Parathyroid adenoma (tissue), 2 donors: ENCODE measurements around the gene NTN5.

Experiments
- H2AFZ ChIP-seq: fragments of 300-600 bp; sonication (generic); one replicate; pipeline ENCODE4 v1.7.0; 2017; ENCODE audit warnings: antibody characterized with exemption, mild to moderate bottlenecking
- H3K27ac ChIP-seq: fragments of 300-600 bp; sonication (generic); one replicate; pipeline ENCODE4 v1.7.0; 2017
- H3K27me3 ChIP-seq: fragments of 300-600 bp; sonication (generic); one replicate; pipeline ENCODE4 v1.7.0; 2017; ENCODE audit warnings: low read length; ENCODE audit not compliant: control insufficient read depth, insufficient read depth
- H3K36me3 ChIP-seq: fragments of 300-600 bp; sonication (generic); one replicate; pipeline ENCODE4 v1.7.0; 2017; ENCODE audit warnings: low read length; ENCODE audit not compliant: control insufficient read depth, insufficient read depth
- H3K4me1 ChIP-seq: fragments of 300-600 bp; sonication (generic); one replicate; pipeline ENCODE4 v1.7.0; 2017; ENCODE audit warnings: control low read depth
- H3K4me2 ChIP-seq: fragments of 300-600 bp; sonication (generic); one replicate; pipeline ENCODE4 v1.7.0; 2017; ENCODE audit warnings: low read length
- H3K4me3 ChIP-seq: fragments of 300-600 bp; sonication (generic); one replicate; pipeline ENCODE4 v1.7.0; 2017; ENCODE audit warnings: low read depth, low read length
- H3K79me2 ChIP-seq: fragments of 300-600 bp; sonication (generic); one replicate; pipeline ENCODE4 v1.7.0; 2017; ENCODE audit warnings: control low read depth
- H3K9ac ChIP-seq: fragments of 300-600 bp; sonication (generic); one replicate; pipeline ENCODE4 v1.7.0; 2017; ENCODE audit warnings: mild to moderate bottlenecking
- H3K9me3 ChIP-seq: fragments of 300-600 bp; sonication (generic); one replicate; pipeline ENCODE4 v1.7.0; 2017; ENCODE audit warnings: low read length; ENCODE audit not compliant: control insufficient read depth
- CTCF ChIP-seq: fragments of 300-600 bp; sonication (generic); IDR thresholded peaks from one replicate; pipeline ENCODE4 v1.7.0; 2017; ENCODE audit warnings: antibody characterized with exemption, mild to moderate bottlenecking
- donor health status: primary hyperparathyroidism.

Gene NTN5

GRCh38 chr19:48630296-48631063 is 42.3 kb downstream of the NTN5 start:
- TF ChIP-seq CTCF, result peak; percentile 31
- no peak overlapping the region for H2AFZ ChIP-seq
- H3K4me3 ChIP-seq, result no peak overlapping the region
- no peaks in the 10 kb centered on the region for H3K36me3 ChIP-seq
- H3K9me3 ChIP-seq, result no peaks in the 10 kb centered on the region
- H3K4me2 ChIP-seq, result no peak overlapping the region
- H3K9ac ChIP-seq, result no peak overlapping the region
- no peaks in the 10 kb centered on the region for H3K27me3 ChIP-seq
- peak overlapping the region; percentile 75 for H3K27ac ChIP-seq
- no peaks in the 10 kb centered on the region for H3K79me2 ChIP-seq
- H3K4me1 ChIP-seq, result peaks cover 44% of the 10 kb centered on the region

GRCh38 chr19:48629599-48630295 is 43.1 kb downstream of the NTN5 start:
- no peak overlapping the region for H3K9ac ChIP-seq
- H3K9me3 ChIP-seq, result no peaks in the 10 kb centered on the region
- H3K4me2 ChIP-seq, result no peak overlapping the region
- no peak overlapping the region for H3K4me3 ChIP-seq
- no peak overlapping the region for H2AFZ ChIP-seq
- H3K27me3 ChIP-seq, result no peaks in the 10 kb centered on the region
- no peaks in the 10 kb centered on the region for H3K36me3 ChIP-seq
- H3K4me1 ChIP-seq, result peaks cover 40% of the 10 kb centered on the region
- no peak overlapping the region for H3K27ac ChIP-seq
- TF ChIP-seq CTCF, result no peak
- H3K79me2 ChIP-seq, result no peaks in the 10 kb centered on the region

GRCh38 chr19:48629297-48629598 is 43.6 kb downstream of the NTN5 start:
- Histone ChIP-seq H3K36me3 (no peaks in the 10 kb centered on the region), H3K4me2 (no peak overlapping the region), H3K9me3 (no peaks in the 10 kb centered on the region), H3K4me3 (no peak overlapping the region), H3K27me3 (no peaks in the 10 kb centered on the region), H2AFZ (no peak overlapping the region), H3K27ac (no peak overlapping the region), H3K9ac (no peak overlapping the region), H3K79me2 (no peaks in the 10 kb centered on the region), H3K4me1 (peaks cover 39% of the 10 kb centered on the region)
- TF ChIP-seq CTCF, result no peak

GRCh38 chr19:48628486-48629296 is 44.1 kb downstream of the NTN5 start:
- no peak overlapping the region for H2AFZ ChIP-seq
- H3K4me2 ChIP-seq, result no peak overlapping the region
- H3K27me3 ChIP-seq, result no peaks in the 10 kb centered on the region
- H3K27ac ChIP-seq, result no peak overlapping the region
- no peak for TF ChIP-seq CTCF
- no peaks in the 10 kb centered on the region for H3K9me3 ChIP-seq
- H3K36me3 ChIP-seq, result no peaks in the 10 kb centered on the region
- H3K4me1 ChIP-seq, result peaks cover 34% of the 10 kb centered on the region
- no peaks in the 10 kb centered on the region for H3K79me2 ChIP-seq
- no peak overlapping the region for H3K4me3 ChIP-seq
- no peak overlapping the region for H3K9ac ChIP-seq
